ENCODE results near the gene GPATCH4. TPM values are rescaled to one million over a fixed set of nuclear protein-coding genes. Genes with fewer than 3 reads are reported as not detected.
"Not testable (repeated sequence)": the region's sequence is repeated elsewhere in the genome, so short reads cannot be mapped to it uniquely, and the experiment has no call there.

GPATCH4 gene
- total RNA-seq, 2 experiments from 2014 or later = 109 to 113 TPM

- ChIA-PET POLR2A (interaction anchor here (0.6 to 2.7 kb wide), 5 partner anchors 9 to 90 kb away, joined by 3 to 23 read pairs (median 3); partner anchors contain the start of gene GPATCH4), CTCF (interaction anchor here (0.9 to 4.8 kb wide), 10 partner anchors 9 to 205 kb away, joined by 3 to 18 read pairs (median 3); no protein-coding TSS in a partner anchor)
Observed at GRCh38 chr1:156591181-156591431, 10.2 kb downstream of the GPATCH4 start.

- CTCF ChIA-PET = interaction anchor here (0.9 to 4.8 kb wide), 9 partner anchors 8 to 205 kb away, joined by 3 to 18 read pairs (median 3); no protein-coding TSS in a partner anchor
- POLR2A ChIA-PET = interaction anchor here (0.6 to 2.7 kb wide), 5 partner anchors 9 to 89 kb away, joined by 3 to 23 read pairs (median 3); partner anchors contain the start of gene GPATCH4
Observed at GRCh38 chr1:156590326-156591180, 10.7 kb downstream of the GPATCH4 start.

- ChIA-PET CTCF (interaction anchor here (1.2 kb wide), 1 partner anchor 203 kb away, joined by 4 read pairs; no protein-coding TSS in a partner anchor), POLR2A (no interaction called here)
Observed at GRCh38 chr1:156589546-156589945, 11.7 kb downstream of the GPATCH4 start.

GRCh38 chr1:156587927-156588326, 13.4 kb downstream of the GPATCH4 start:
- POLR2A ChIA-PET = not testable (repeated sequence)
- CTCF ChIA-PET = interaction anchor here (0.8 to 1.0 kb wide), 3 partner anchors 21 to 63 kb away, joined by 3 read pairs; no protein-coding TSS in a partner anchor

- ChIA-PET CTCF (interaction anchor here (0.9 to 2.9 kb wide), 6 partner anchors 12 to 201 kb away, joined by 3 to 16 read pairs (median 4); no protein-coding TSS in a partner anchor), POLR2A (no interaction called here)
Observed at GRCh38 chr1:156586892-156587477, 14.3 kb downstream of the GPATCH4 start.

GRCh38 chr1:156586323-156586722, 15.0 kb downstream of the GPATCH4 start:
- POLR2A ChIA-PET = no interaction called here
- CTCF ChIA-PET = interaction anchor here (0.8 to 2.9 kb wide), 8 partner anchors 13 to 201 kb away, joined by 3 to 16 read pairs (median 3); partner anchors contain the start of gene MEF2D

- POLR2A ChIA-PET = no interaction called here
- CTCF ChIA-PET = interaction anchor here (1.7 to 2.9 kb wide), 2 partner anchors 24 to 27 kb away, joined by 4 to 16 read pairs; no protein-coding TSS in a partner anchor
Observed at GRCh38 chr1:156584813-156585212, 16.5 kb downstream of the GPATCH4 start.

- POLR2A ChIA-PET = no interaction called here
- CTCF ChIA-PET = interaction anchor here (1.7 kb wide), 1 partner anchor 28 kb away, joined by 4 read pairs; no protein-coding TSS in a partner anchor
Observed at GRCh38 chr1:156583821-156584622, 17.3 kb downstream of the GPATCH4 start.

- CTCF ChIA-PET = interaction anchor here (0.8 to 2.3 kb wide), 14 partner anchors 10 to 195 kb away, joined by 3 to 18 read pairs (median 4); partner anchors contain the start of gene NAXE
- POLR2A ChIA-PET = interaction anchor here (0.6 to 2.1 kb wide), 4 partner anchors 9 to 220 kb away, joined by 3 to 15 read pairs (median 4); partner anchors contain the start of gene NAXE
Observed at GRCh38 chr1:156582388-156583017, 18.8 kb downstream of the GPATCH4 start.

GRCh38 chr1:156581661-156582387, 19.5 kb downstream of the GPATCH4 start:
- CTCF ChIA-PET = interaction anchor here (0.8 to 2.3 kb wide), 16 partner anchors 11 to 195 kb away, joined by 3 to 18 read pairs (median 4); partner anchors contain the start of gene NAXE

GRCh38 chr1:156579472-156579871, 21.8 kb downstream of the GPATCH4 start, which contains the start of gene TTC24:
TTC24 (plus strand) TSS chr1:156579723; CDS start chr1:156581365, 1,642 bp downstream.
- POLR2A ChIA-PET = no interaction called here
- CTCF ChIA-PET = interaction anchor here (0.7 to 1.5 kb wide), 5 partner anchors 23 to 193 kb away, joined by 3 read pairs; no protein-coding TSS in a partner anchor

More at GRCh38 chr1:156581661-156582387, 19.5 kb downstream of the GPATCH4 start:
- POLR2A ChIA-PET = interaction anchor here (0.6 to 2.1 kb wide), 3 partner anchors 10 to 53 kb away, joined by 3 to 15 read pairs (median 4); partner anchors contain the start of gene NAXE

- CTCF ChIA-PET = no interaction called here
- POLR2A ChIA-PET = no interaction called here
Observed at GRCh38 chr1:156578055-156578454, 23.2 kb downstream of the GPATCH4 start.

- ChIA-PET CTCF (interaction anchor here (1.3 kb wide), 1 partner anchor 31 kb away, joined by 3 read pairs; no protein-coding TSS in a partner anchor), POLR2A (no interaction called here)
Observed at GRCh38 chr1:156577550-156577949, 23.7 kb downstream of the GPATCH4 start.

GRCh38 chr1:156574039-156574633, 27.1 kb downstream of the GPATCH4 start:
- CTCF ChIA-PET = interaction anchor here (1.3 to 1.8 kb wide), 4 partner anchors 8 to 188 kb away, joined by 3 to 4 read pairs (median 3); no protein-coding TSS in a partner anchor
- POLR2A ChIA-PET = interaction anchor here (0.6 to 0.7 kb wide), 2 partner anchors 98 to 113 kb away, joined by 3 to 12 read pairs; no protein-coding TSS in a partner anchor

- CTCF ChIA-PET = interaction anchor here (1.6 to 1.9 kb wide), 2 partner anchors 92 to 117 kb away, joined by 4 to 8 read pairs; no protein-coding TSS in a partner anchor
Observed at GRCh38 chr1:156572663-156573018, 28.6 kb downstream of the GPATCH4 start.

GRCh38 chr1:156571919-156572662, 29.2 kb downstream of the GPATCH4 start, which contains the start of gene IQGAP3:
IQGAP3 (minus strand) TSS chr1:156572565; CDS start chr1:156572529, 36 bp downstream.
- ChIA-PET POLR2A (no interaction called here), CTCF (interaction anchor here (0.6 to 1.9 kb wide), 4 partner anchors 36 to 127 kb away, joined by 3 to 8 read pairs (median 5); no protein-coding TSS in a partner anchor)

More at GRCh38 chr1:156572663-156573018, 28.6 kb downstream of the GPATCH4 start:
- POLR2A ChIA-PET = no interaction called here
